Ovary (tissue), 9 donors: ENCODE data around the gene COL28A1. TPM values are rescaled to one million over a fixed set of nuclear protein-coding genes. Genes with fewer than 3 reads are reported as not detected.
A peak's percentile ranks its signal among the peaks of the same experiment; 100 is the strongest.

Experiments used
- DNase-seq, 5 donors: peaks; one replicate each; pipeline ENCODE4 v3.0.0-alpha.2; 2019 to 2020
- H3K27ac ChIP-seq, 2 donors: fragments of 200-600 bp; one replicate each; pipeline versions ENCODE4 v1.5.1 to v1.8.0; 2019 to 2022
- H3K27me3 ChIP-seq: fragments of 200-600 bp; one replicate; pipeline ENCODE4 v1.8.0; 2022
- H3K36me3 ChIP-seq: fragments of 200-600 bp; sonication (generic); one replicate; pipeline ENCODE4 v1.5.1; 2019
- H3K4me1 ChIP-seq: one replicate; pipeline ENCODE4 v1.8.1; 2013; ENCODE audit warnings: mild to moderate bottlenecking, moderate library complexity; ENCODE audit not compliant: insufficient read depth
- H3K4me3 ChIP-seq: fragments of 200-600 bp; sonication (generic); one replicate; pipeline ENCODE4 v1.5.1; 2017
- H3K9me3 ChIP-seq, 2 donors: fragments of 200-600 bp in 1 of 2; sonication (generic) in 1 of 2; one replicate each; pipeline versions ENCODE4 v1.5.1 to v1.8.1; 2013 to 2019; ENCODE audit warnings: mild to moderate bottlenecking in 1 of 2, moderate library complexity in 1 of 2
- EP300 ChIP-seq: sonication (generic); formaldehyde crosslinking; IDR thresholded peaks from one replicate; pipeline ENCODE4 v1.6.1; 2017; ENCODE audit warnings: antibody characterized with exemption
- POLR2A ChIP-seq: fragments of 450-650 bp; IDR thresholded peaks from one replicate; pipeline ENCODE4 v1.6.1; 2017; ENCODE audit warnings: antibody characterized with exemption, mild to moderate bottlenecking, moderate library complexity
- WGBS, 3 donors: extraction: QIAGEN DNeasy Blood & Tissue Kit in 1 of 3; methylation state at CpG; one replicate each; pipeline versions ENCODE4 v1.1.5 to v1.1.7; 2013 to 2017; 5-methylcytosine and 5-hydroxymethylcytosine counted together
- intact Hi-C, 4 donors: fragments of 100-400 bp; cut with DNase I; formaldehyde crosslinking; loops; one replicate each; pipeline versions ENCODE4 v1.11.0 to v1.15.1; 2022 to 2023
- polyA plus RNA-seq, 2 donors: library from polyadenylated mRNA; stranded (reverse); fragments of 200-250 nt in 1 of 2; fragments of 350-450 nt in 1 of 2; fragmentation: Illumina TruSeq in 1 of 2; extraction: RNeasy Lipid Tissue Mini Kit (QIAGEN cat#74804) in 1 of 2; gene quantifications; one replicate each; pipeline ENCODE4 v1.2.3, GENCODE V29; 2013 to 2014
- total RNA-seq, 7 donors: library from RNA; depleted of rRNA in 2 of 7; stranded (reverse); fragments of >200 nt in 2 of 7; fragmentation: NEBNext Ultra II Directional in 3 of 7; extraction: Animal tissue kit (Norgen Biotek cat#: 25700) in 3 of 7; gene quantifications; one replicate each; pipeline versions ENCODE4 v1.1.0 to v1.2.4, GENCODE V29; 2016 to 2023
- TF ChIP-seq, protein P1 (sequence below), 3 donors: fragments of 450-650 bp in 2 of 3; fragments of 200-600 bp in 1 of 3; IDR thresholded peaks; one replicate each; pipeline versions ENCODE4 v1.5.1 to v1.8.0; 2016 to 2022; ENCODE audit warnings: antibody characterized with exemption in 3 of 3, mild to moderate bottlenecking in 1 of 3
- donor health status: DM: no; HTN: no; CAD: no; lungs with moderate emphysema.
- donor health status: DM: no; HTN: no; CAD: no.
- donor health status: Bipolar disorder and iron deficiency.
- donor health status: DM: yes; HTN: yes; CAD: no.
- donor health status: DM: no; HTN: no; CAD: no.
- donor health status: DM: yes; HTN: yes; CAD: no.

Gene COL28A1
- total and polyA plus RNA-seq, 9 donors: 0.29 to 4.2 (median 1.4) TPM

DNA sequence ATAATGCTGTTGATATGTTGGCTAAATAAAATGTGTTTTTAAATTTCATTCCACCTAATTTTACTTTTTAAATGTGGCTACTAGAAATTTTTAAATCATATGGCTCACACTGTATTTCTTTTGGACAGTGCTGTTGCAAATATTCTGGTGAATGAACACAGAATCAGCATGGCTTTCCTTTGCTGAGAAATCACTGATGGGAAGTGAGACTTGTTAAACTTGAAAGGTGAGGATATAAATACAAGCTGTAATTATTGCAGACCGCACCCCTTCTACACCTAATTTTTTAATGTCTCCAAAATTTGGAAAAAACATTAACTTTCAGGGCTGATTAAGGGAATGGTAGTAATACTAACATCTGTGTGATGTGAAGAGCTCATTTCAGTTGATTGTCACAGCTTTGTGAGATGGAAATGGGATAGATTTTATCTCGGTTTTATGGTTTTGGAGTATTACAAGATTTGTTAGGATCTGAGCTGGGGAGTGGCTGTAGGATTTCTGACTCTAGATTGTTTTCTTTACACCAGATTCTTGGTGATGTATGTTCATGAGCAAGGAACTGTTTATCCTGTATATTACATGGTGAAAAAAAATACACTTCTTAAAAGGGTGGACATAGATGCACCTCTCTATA is 32.3 kb upstream of the COL28A1 start:
- no peak for DNase-seq
- H3K27ac ChIP-seq: no peak overlapping the region
- TF ChIP-seq POLR2A: no peak
- no peak for TF ChIP-seq EP300
- TF ChIP-seq, protein P1, sequence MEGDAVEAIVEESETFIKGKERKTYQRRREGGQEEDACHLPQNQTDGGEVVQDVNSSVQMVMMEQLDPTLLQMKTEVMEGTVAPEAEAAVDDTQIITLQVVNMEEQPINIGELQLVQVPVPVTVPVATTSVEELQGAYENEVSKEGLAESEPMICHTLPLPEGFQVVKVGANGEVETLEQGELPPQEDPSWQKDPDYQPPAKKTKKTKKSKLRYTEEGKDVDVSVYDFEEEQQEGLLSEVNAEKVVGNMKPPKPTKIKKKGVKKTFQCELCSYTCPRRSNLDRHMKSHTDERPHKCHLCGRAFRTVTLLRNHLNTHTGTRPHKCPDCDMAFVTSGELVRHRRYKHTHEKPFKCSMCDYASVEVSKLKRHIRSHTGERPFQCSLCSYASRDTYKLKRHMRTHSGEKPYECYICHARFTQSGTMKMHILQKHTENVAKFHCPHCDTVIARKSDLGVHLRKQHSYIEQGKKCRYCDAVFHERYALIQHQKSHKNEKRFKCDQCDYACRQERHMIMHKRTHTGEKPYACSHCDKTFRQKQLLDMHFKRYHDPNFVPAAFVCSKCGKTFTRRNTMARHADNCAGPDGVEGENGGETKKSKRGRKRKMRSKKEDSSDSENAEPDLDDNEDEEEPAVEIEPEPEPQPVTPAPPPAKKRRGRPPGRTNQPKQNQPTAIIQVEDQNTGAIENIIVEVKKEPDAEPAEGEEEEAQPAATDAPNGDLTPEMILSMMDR (IDR thresholded peaks at IDR 0.05): no peak
- H3K4me3 ChIP-seq: peak overlapping the region; percentile 77
- no peaks in the 10 kb centered on the region for H3K9me3 ChIP-seq
- peaks cover 5% of the 10 kb centered on the region for H3K4me1 ChIP-seq
- intact Hi-C loops: no loop called here
- no peaks in the 10 kb centered on the region for H3K27me3 ChIP-seq
- WGBS, 3 donors: 61 to 73% (median 63%) methylated on average over 2 of the region's 2 CpGs
- H3K36me3 ChIP-seq: no peaks in the 10 kb centered on the region

DNA sequence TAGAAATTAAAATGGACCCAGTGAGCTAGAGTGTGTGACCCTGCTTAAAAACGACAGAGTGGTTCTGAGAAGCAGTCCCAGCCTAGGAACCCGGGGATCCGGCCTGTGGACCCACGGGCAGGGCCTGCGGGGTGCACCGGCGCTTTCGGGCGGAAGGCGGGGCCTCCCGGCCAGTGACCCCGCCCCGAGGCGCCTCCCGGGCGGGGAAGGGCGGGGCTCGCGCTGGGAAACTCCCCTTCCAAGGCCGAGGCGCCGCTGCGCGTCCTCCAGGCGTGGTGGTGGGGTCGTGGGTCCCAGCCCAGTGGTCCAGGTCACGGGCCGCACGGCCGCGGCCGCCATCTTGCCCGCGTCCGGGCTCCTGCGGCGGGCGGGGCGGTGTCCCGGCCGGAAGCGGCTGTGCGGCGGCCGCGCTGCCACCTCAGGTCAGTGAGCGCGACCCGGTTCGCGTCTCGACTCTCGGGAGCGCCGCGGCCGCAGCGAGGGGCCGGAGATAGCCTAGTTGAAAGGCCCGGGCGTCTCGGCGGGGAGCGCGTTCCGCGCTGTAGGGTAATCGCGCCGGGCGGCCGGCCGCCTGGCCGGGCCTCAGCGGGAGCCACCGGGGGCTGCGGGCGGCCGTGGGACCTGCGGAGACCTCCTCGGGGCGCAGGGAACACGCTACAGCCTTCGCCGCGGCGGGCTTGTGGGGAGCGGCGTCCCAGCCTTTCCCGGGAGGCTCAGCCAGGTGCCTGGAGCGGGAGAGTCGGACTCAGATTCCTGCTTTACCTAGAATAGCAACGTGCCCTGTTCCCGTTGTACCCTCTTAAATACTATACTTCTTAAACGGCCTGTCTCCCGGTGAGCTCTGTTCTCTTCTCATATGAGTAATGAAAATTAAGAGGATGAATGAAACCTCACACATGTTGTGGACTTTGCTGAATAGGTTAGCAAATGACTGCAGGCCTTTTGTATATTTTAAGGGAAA is 31.3 kb upstream of the COL28A1 start, which contains the start of gene MIOS:
Gene MIOS, plus strand, starts transcription at position 234 of the 961 bp plus-strand sequence. CDS start 5,592 bp downstream, outside the sequence.
- 0 to 1% (median 0%) methylated on average over 80 to 96 of the region's 96 CpGs for WGBS, 3 donors
- Histone ChIP-seq H3K4me3 (peak within 1 kb of the TSS; percentile 77), H3K27ac (peak within 1 kb of the TSS; percentile 84 to 94), H3K27me3 (no peaks in the 10 kb centered on the region), H3K9me3 (no peaks in the 10 kb centered on the region), H3K36me3 (no peaks in the 10 kb centered on the region), H3K4me1 (peaks cover 5% of the 10 kb centered on the region)
- DNase-seq: peak; percentile 83 to 92 (median 88)
- TF ChIP-seq, protein P1 (IDR thresholded peaks at IDR 0.05): no peak
- peak; percentile 56 for TF ChIP-seq POLR2A
- intact Hi-C loops: no loop called here

DNA sequence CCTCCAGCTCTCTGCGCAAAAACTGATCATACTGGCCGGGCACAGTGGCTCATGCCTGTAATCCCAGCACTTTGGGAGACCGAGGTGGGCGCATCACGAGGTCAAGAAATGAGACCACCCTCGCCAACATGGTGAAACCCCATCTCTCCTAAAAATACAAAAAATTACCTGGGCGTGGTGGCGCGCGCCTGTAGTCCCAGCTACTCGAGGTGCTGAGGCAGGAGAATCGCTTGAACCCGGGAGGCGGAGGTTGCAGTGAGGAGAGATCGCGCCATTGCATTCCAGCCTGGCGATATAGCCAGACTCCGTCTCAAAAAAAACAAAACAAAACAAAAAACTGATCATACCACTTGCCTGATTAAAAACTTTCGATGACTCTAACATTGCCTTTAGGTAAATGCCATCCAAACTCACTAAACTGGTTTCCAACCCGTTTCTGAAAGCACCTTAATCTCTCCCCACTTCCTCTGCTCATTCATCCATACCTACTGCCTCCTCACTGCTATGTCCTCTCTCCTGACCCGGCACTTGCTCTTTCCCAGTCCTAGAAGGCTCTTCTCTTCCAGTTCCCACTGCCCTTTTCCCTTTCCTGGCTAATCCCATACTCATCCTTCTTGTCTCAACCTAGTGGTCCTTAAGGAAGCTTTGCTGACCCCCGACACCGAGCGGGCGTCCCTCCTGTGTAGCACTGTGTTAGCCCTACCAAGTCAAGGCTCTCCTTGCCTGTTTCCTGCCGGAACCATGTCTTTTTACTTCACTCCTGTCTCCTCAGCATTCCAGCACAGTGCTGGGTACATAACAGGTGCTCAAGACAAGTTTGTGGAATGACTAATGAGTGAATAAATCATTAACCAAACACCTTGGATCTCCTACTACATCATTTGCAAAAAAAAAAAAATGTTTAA is 30.3 kb upstream of the COL28A1 start:
- peak overlapping the region; percentile 77 for H3K4me3 ChIP-seq
- 91 to 93% (median 92%) methylated on average over 26 of the region's 26 CpGs for WGBS, 3 donors
- H3K36me3 ChIP-seq: no peaks in the 10 kb centered on the region
- peak overlapping the region; percentile 84 to 94 for H3K27ac ChIP-seq
- H3K27me3 ChIP-seq: no peaks in the 10 kb centered on the region
- TF ChIP-seq, protein P1 (IDR thresholded peaks at IDR 0.05): no peak
- no peak for TF ChIP-seq EP300
- no peak for TF ChIP-seq POLR2A
- peak in 2 of 5 donors; percentile 34 to 37 for DNase-seq
- H3K9me3 ChIP-seq: no peaks in the 10 kb centered on the region
- intact Hi-C loops: no loop called here
- peaks cover 5% of the 10 kb centered on the region for H3K4me1 ChIP-seq
